OCI-M2 (cell line): ENCODE measurements around the gene REC114.
"Not testable (repeated sequence)": the region's sequence is repeated elsewhere in the genome, so short reads cannot be mapped to it uniquely, and the experiment has no call there.

ENCODE experiments used
- DNase-seq: peaks from one replicate; lab custom pipeline; 2025; ENCODE audit not compliant: unreplicated experiment; lab: John Stamatoyannopoulos, UW

The REC114 gene

GRCh38 chr15:73454096-73454495 lies 11.1 kb downstream of the REC114 start:
- DNase-seq, result no peak

DNA sequence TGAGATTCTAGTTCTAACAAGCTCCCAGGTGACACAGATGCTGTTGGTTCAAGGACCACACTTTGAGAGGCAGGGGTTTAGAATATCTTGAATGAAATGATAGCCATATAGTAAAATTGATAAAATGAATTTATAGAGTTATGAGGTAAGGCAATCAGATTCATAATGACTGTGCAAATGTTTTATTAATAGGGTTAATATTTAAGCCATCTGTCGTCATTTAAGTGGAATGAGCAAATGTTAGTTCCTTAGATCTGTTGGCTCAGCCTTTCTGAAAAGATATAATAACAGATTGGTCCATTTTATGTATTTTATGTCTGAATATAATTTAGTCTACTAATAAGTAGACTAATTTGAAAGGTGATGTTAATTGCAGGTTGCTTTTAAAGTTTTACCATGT lies 12.9 kb downstream of the REC114 start:
- no peak for DNase-seq

- DNase-seq, result no peak
Measured at GRCh38 chr15:73457334-73457733, 14.4 kb downstream of the REC114 start.

GRCh38 chr15:73460662-73461061 lies 17.7 kb downstream of the REC114 start:
- DNase-seq, result no peak

DNA sequence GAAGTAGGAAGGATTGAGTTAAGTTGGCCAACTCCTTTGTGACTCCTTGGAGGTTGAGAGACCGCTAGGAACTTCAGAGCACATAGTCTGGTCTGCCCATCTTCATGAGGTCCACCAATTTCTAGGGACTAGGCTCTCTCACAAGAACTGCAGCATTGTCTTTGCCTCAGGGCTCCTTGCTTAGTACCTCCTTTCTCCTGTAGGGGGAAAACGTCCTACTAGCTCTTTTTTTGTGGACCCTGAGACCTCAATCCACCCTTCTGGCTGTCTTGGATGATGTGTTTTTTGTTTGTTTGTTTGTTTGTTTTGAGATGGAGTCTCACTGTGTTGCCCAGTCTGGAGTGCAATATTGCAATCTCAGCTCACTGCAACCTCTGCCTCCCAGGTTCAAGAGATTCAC lies 21.6 kb downstream of the REC114 start:
- no peak for DNase-seq

DNA sequence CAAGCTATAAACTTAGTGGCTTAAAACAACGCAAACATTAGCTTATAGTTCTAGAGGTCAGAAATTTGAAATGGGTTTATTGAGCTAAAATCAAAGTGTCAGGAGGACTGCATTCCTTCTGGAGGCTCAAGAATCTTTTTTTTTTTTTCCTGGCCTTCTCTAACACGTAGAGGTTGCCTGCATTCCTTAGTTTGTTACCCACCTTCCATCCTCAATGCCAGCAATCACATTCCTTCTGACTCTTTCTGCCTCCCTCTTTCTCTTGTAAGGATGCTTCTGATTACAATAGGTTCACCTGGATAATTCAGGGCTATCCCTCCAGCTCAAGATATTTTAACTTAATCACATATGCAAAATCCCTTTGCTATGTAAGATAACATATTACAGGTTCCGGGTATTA lies 24.8 kb downstream of the REC114 start:
- DNase-seq, result no peak

GRCh38 chr15:73474785-73475184 lies 31.8 kb downstream of the REC114 start:
- DNase-seq, result no peak

DNA sequence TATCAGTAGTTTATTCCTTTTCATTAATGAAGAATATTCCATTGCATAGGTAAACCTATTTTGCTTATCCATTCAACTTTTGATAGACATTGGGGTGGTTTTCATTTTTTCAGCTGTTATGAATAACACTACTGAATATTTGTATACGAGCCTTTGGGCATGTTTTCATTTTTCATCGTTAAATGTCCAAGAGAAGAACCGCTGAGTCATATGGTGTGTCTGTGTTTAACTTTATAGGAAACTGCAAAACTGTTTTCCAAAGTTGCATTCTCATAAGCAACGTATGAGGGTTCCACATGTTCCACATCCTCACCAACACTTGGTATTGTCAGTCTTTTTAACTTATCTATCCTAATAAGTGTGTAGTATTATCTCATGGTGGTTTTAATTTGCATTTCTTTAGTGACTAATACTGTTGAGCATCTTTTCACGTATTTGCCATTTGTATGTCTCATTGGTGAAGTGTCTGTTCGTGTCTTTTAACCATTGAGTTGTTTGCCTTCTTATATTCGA lies 33.8 kb downstream of the REC114 start:
- DNase-seq, result no peak

GRCh38 chr15:73480050-73480449 lies 37.1 kb downstream of the REC114 start:
- DNase-seq, result no peak

DNA sequence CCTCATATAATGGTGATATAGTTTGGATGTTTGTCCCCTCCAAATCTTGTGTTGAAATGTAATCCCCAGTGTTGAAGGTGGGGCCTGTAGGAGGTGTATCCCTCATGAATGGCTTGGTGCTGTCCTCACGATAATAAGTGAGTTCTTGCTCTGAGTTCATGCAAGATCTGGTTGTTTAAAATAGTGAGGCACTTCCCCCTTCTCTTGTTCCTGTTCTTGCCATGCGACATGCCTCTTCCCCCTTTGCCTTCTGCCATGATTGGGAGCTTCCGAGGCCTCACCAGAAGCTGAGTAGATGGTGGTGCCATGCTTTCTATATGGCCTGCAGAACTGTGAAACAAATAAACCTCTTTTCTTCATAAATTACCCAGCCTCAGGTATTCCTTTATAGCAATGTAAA lies 39.2 kb downstream of the REC114 start:
- DNase-seq, result no peak

- no peak for DNase-seq
Measured at GRCh38 chr15:73483053-73483452, 40.1 kb downstream of the REC114 start.

DNA sequence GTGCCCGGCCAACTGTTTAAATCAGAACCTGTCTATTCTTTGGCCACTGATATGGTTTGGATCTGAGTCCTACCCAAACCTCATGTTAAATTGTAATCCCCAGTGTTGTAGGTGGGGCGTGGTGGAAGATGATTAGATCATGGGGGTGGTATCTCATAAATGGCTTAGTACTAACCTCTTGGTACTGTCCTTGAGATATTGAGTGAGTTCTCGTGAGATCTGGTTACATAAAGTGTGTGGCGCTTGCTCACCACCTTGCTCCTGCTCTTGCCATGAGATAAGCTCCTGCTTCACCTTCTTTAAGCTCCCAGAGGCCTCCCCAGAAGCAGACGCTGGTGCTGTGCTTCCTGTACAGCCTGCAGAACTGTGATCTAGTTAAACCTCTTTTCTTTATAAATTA lies 42.4 kb downstream of the REC114 start:
- no peak for DNase-seq

- DNase-seq, result not testable (repeated sequence)
Measured at GRCh38 chr15:73485885-73486284, 42.9 kb downstream of the REC114 start.

GRCh38 chr15:73488698-73489097 lies 45.7 kb downstream of the REC114 start:
- DNase-seq, result no peak

DNA sequence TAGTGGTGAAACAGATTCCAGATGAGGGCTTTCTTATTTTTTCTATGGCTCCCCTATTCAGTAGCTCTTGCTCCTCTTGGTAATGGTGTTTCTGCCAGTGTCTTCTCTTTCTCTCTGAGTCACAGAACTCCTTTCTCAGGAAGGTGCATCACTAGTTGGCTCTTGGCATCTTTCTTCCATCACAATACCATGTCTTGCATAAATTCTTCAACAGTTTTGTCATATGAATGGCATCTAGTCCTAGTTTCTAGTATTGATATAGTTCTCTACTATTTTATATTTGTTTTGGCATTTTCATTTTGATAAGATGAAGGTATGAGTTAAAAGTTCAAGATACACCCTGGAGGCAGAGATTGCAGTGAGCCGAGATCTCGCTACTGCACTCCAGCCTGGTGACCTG lies 51.0 kb downstream of the REC114 start:
- DNase-seq, result no peak

DNA sequence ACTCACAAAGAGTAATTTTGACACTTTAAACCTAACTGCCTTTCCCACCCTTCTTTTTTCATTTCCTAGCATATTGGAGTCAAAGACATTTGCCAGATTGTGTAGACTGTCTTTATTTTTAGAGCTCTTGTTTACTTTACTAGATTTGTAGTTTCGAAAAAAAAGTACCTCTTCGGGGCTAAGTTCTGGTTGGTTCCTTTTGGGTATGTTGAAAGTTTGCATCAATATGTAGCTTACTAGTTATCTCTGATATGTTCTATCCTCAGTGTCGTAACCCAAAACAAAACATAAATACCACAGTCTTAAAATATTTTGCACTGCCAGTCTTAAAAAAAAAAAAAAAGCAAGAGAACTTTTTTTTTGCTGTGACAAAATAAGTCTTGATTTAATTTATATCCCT lies 52.2 kb downstream of the REC114 start:
- no peak for DNase-seq

DNA sequence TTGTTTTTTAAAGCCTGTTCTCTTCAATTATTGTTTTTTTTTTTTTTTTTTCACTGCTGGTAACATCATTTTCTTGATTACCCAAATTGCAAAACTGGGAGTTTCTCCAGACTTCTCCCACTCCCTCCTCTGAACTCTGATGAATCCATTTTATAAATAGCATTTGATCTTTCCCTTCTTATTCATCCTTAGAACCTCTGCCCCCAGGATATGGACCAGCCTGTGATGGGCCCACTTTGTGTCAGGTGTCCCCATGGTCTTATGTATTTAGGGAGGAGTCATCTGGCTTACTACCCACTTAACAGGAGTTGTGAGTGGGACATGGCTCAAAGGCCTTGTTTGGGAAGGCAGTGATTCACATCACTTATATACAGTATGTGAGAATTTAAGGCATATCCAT lies 57.7 kb downstream of the REC114 start:
- no peak for DNase-seq

- DNase-seq, result no peak
Measured at GRCh38 chr15:73504885-73505284, 61.9 kb downstream of the REC114 start.

DNA sequence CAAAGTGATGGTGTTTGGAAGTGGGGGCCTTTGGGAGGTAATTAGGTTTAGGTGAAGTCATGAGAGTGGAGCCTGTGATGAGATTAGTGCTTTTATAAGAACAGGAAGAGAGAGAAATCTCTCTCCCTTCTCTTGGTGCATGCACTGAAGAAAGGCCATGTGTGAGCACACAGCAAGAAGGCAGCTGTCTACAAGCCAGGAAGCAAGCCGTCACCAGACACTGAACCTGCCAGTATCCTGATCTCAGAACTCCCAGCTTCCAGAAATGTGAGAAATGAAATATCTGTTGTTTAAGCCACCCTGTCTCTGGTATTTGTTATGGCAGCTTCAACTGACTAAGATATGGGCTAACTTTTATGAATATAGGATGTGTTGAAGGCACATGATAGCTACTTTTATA lies 72.6 kb downstream of the REC114 start:
- no peak for DNase-seq

DNA sequence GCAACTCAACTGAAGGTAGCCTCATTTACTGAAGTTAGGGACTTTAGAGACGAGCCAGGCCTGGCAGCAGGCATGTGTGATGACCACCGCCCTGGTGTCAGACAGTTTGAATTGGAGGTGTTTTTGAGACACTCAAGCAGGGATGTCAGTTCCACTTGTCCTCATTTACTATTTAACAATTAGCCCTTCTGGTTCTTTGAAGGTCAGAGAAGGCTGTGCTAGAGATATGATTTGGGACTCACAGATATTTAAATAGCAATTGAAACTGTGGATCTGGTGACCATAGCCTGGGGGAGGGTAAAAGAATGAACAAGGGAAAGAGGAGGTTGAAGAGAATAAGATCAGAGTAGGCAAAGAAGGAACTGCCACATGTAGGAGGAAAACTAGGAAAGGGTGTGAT lies 74.6 kb downstream of the REC114 start:
- no peak for DNase-seq

DNA sequence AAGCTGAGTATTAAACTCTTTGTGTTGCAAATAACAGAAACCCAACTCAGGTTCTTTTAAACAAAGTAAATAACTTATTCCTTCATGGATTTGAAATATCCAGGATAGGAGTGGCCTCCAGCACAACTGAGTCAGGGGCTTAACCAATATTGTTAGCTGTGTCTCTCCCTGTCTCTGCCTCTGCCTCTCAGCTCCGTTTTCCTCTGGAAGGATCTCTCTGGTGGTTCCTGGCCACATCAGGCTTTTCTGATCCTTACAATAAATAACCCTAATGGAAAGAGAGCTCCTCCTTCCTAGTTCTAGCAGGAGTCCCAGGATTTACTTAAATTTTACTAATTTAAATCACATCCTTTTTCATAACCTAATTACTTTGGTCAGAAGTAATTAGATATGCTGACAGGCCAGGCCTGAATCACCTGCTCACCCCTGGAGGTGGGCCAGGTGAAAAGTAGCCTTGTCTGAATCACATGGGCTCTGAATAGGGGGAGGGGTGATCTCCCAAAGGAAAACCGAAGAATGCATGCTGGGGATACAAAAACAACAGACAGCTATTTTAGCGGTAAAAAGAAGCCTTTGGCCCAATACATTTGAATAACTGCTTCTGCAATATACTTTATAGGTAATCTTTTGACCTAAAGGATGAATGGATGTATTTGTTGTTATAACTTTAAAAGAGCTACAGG lies 75.4 kb downstream of the REC114 start:
- DNase-seq, result no peak

DNA sequence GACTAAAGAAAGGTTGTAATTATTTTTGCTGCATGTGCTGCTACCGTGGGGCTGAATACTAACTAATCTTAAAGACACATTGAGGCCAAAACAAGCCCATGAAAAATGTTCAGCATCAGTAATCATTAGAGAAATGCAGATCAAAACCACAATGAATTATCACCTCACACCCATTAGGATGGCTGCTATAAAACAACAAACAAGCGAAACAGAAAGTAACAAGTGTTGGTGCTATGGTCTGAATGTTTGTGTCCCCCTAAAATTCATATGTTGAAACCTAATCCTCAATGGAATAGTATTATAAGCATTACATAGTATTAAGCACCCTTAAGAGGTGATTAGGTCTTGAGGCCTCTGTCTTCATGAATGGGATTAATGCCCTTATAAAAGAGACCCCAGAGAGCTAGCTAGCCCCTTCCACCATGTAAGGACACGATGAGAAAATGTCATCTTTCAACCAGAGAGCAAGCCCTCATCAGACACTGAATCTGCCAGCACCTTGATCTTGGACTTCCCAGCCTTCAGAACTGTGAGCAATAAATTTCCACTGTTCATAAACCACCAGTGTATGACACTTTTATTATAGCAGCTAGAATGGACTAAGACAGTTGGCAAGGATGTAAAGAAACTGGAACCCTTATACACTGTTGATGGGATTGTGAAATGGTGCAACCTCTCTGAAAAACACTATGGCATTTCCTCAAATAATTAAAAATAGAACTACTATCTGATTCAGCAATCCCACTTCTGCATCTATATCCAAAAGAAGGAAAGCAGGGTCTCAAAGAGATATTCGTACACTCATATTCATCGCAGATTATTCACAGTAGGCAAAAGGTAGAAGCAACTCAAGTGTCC lies 76.1 kb downstream of the REC114 start:
- no peak for DNase-seq
